GM19372 (cell line): ENCODE data around the gene ROBO3.
A peak's percentile ranks its signal among the peaks of the same experiment; 100 is the strongest.

Experiments
- ATAC-seq: cut with Tn5 transposase; IDR thresholded peaks from one replicate; pipeline ENCODE4 v1.9.1; 2021; ENCODE audit warnings: mild to moderate bottlenecking, low read depth, moderate library complexity; ENCODE audit not compliant: unreplicated experiment

Gene ROBO3

GRCh38 chr11:124915541-124916369, 50.5 kb downstream of the ROBO3 start:
- no peak for ATAC-seq

DNA sequence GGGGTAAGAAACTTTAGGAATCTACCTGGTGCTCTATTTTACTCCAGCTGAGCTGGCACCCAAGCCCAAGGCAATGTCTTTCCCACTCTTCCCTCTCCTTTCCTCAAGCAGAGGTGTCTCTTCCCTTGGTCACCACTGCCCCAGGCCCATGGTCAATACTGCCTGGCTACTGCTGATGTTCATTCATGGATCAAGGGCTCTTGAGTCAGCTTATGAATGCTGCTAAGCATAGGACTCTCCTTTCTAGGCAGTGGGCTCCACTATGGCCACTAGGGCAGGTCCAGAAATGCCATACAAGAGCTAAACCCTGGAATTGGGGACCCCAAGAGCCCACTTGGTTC, 51.1 kb downstream of the ROBO3 start:
- no peak for ATAC-seq

- ATAC-seq = no peak
These were observed 51.9 kb downstream of the ROBO3 start for GRCh38 chr11:124917115-124917637.

GRCh38 chr11:124918950-124919349, 53.7 kb downstream of the ROBO3 start, which contains the start of gene HEPN1:
HEPN1 (plus strand) TSS chr11:124919250.
- ATAC-seq = no peak

DNA sequence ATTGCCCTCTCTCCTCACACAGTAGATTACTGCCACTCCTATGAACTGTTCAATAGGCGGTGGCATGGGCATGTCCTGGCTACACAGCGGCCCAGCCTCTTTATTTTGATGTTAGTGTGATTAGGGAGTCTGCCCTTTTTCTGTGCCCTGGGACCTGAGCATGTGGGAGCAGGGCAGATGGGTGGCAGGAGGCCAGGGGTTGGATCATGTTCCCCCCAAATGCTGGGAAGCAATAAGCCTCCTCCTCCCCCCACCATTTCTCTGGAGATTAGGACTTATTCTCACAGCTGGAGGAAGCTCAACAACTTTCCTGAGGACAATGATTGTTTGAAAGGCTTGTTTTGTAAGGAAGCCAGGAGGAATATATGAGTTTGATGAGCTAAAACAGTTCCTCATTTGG, 54.7 kb downstream of the ROBO3 start:
- no peak for ATAC-seq

- ATAC-seq = no peak
These were observed 55.1 kb downstream of the ROBO3 start for GRCh38 chr11:124920356-124920755.

GRCh38 chr11:124920870-124921609, 55.8 kb downstream of the ROBO3 start:
- ATAC-seq = no peak

DNA sequence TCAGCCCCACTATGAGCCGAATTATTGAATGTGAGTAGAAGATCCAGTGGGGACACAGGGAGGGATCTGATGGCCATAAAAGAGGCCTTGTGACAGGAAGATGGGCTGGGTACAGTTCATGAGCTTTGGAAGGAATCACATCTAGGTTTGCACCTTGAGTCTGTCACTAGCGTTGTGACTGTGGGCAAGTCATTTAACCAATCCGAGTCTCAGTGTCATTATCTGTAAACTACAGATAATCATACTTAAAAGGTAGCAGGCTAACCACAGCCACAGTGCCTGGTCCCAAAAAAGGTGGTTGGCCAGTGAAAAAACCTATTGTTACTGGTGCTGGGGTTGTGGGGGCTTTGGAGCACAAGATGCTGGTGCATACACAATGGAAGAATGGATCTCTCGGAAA, 57.6 kb downstream of the ROBO3 start:
- no peak for ATAC-seq

- no peak for ATAC-seq
These were observed 58.1 kb downstream of the ROBO3 start for GRCh38 chr11:124923296-124923695.

DNA sequence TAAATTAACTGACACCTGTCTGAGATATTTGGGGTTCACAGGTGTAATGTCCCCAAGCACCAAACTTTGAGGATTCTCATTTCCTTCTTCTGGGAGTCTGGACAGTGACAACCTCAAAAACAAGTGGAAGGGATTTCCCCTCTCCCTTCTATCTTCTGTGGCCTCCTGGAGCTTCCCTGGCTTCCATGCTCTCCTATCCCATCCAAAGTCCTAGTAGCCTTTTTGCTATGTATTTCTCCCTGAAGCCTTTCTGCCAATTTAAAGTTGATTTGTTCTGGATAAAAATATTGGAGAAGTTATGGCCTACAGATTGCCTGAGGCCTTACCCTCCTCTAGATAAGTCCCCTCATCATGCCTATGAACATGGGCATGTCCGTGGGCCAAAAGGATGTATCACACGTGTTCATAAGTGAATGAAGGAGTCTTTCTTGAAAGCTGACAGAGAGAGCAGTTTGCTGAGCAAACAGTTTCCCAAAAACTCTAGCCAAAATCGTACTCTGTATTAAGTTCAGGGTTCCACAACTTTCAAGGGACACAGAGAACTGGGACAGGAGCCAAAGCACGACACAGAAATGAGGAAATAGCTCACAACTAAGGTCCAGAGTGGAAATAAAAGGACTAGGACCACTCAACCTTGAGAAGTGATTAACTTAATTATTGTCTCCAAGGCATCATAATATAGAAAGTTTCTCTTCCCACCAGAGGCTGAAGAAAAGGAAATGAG, 63.9 kb downstream of the ROBO3 start:
- ATAC-seq = no peak

DNA sequence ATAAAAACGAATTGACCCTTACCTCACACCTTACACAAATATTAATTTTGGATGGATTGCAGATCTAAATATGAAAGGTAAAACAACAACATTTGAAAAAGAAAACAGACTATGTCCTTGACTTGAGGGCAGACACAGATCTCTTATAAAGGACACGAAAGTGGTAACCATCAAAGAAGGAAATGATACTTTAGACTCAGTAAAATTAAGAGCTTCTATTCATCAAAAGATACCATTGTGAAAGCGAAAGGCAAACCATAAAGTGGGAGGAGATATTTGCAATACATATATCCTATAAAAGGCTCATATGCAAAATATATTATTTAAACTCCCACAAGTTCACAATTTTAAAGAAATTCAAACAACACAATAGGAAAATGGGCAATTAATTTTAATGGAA, 65.6 kb downstream of the ROBO3 start:
- ATAC-seq = peak; percentile 86
